GM21737 (cell line): Measurements from ENCODE around the gene LMF2.

Source experiments
- ATAC-seq: cut with Tn5 transposase; IDR thresholded peaks from one replicate; pipeline ENCODE4 v1.9.1; 2021; ENCODE audit warnings: mild to moderate bottlenecking, moderate library complexity; ENCODE audit not compliant: unreplicated experiment

Gene LMF2

GRCh38 chr22:50467773-50468440 is 39.6 kb downstream of the LMF2 start:
- ATAC-seq = no peak

- ATAC-seq = no peak
Measured at GRCh38 chr22:50467341-50467740, 40.2 kb downstream of the LMF2 start.

GRCh38 chr22:50465066-50465930 is 42.2 kb downstream of the LMF2 start:
- no peak for ATAC-seq

- ATAC-seq = no peak
Measured at GRCh38 chr22:50464451-50464850, 43.1 kb downstream of the LMF2 start.

- no peak for ATAC-seq
Measured at GRCh38 chr22:50463188-50463900, 44.2 kb downstream of the LMF2 start.

GRCh38 chr22:50461979-50462540 is 45.4 kb downstream of the LMF2 start:
- no peak for ATAC-seq

GRCh38 chr22:50461536-50461935 is 46.0 kb downstream of the LMF2 start:
- no peak for ATAC-seq

- ATAC-seq = no peak
Measured at GRCh38 chr22:50460938-50461337, 46.6 kb downstream of the LMF2 start.

GRCh38 chr22:50459496-50460140 is 47.9 kb downstream of the LMF2 start:
- no peak for ATAC-seq

GRCh38 chr22:50459016-50459415 is 48.5 kb downstream of the LMF2 start:
- no peak for ATAC-seq

GRCh38 chr22:50456466-50457234 is 50.9 kb downstream of the LMF2 start:
- ATAC-seq = no peak

GRCh38 chr22:50456026-50456425 is 51.5 kb downstream of the LMF2 start:
- ATAC-seq = no peak

GRCh38 chr22:50455201-50455600 is 52.3 kb downstream of the LMF2 start:
- ATAC-seq = no peak

GRCh38 chr22:50454556-50455075 is 52.9 kb downstream of the LMF2 start:
- no peak for ATAC-seq
